GM12891 (cell line): ENCODE results near the gene HSD3B7.

Source experiments
- PAX5 ChIP-seq: IDR thresholded peaks from 2 replicates; pipeline ENCODE4 v1.6.1; 2011; ENCODE audit warnings: low read length, moderate library complexity, mild to moderate bottlenecking; ENCODE audit not compliant: insufficient read depth, severe bottlenecking
- POLR2A ChIP-seq: IDR thresholded peaks from 2 replicates; pipeline ENCODE4 v1.6.1; 2011; ENCODE audit warnings: low read depth, low read length, control low read depth
- POLR2AphosphoS5 ChIP-seq: IDR thresholded peaks from 2 replicates; pipeline ENCODE4 v1.6.1; 2011; ENCODE audit warnings: low read depth, low read length, control low read depth
- SPI1 ChIP-seq: IDR thresholded peaks from 2 replicates; pipeline ENCODE4 v1.6.1; 2011; ENCODE audit warnings: low read depth, low read length, control low read depth
- TAF1 ChIP-seq: IDR thresholded peaks from 2 replicates; pipeline ENCODE4 v1.6.1; 2011; ENCODE audit warnings: low read depth, low read length, control low read depth

DNA sequence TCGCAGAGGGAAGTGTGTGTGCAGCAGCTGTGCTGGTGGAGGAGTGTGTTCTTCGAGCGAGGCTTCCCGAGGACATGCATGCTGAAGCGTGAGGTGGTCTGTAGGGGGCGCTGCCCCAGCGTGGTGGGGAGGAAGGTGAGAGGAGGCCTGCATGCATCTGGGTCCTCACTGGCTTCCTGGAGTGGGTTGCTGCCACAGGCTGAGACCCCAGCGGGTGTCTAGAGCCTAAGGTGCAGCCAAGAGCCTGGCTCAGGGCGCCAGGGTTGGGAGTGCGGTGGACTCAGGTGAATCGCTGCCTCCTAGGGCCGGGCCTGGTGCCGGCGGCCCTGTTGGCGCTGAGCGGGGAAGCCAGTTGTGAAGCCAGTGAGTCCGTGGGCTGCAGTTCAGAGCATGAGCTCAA, 7.5 kb upstream of the HSD3B7 start:
- TF ChIP-seq POLR2AphosphoS5: no peak
- no peak for TF ChIP-seq POLR2A
- no peak for TF ChIP-seq SPI1
- TF ChIP-seq TAF1: no peak
- no peak for TF ChIP-seq PAX5
